ENCODE results near the gene DCBLD2.
"Not testable (repeated sequence)": the region's sequence is repeated elsewhere in the genome, so short reads cannot be mapped to it uniquely, and the experiment has no call there.

Gene DCBLD2

DNA sequence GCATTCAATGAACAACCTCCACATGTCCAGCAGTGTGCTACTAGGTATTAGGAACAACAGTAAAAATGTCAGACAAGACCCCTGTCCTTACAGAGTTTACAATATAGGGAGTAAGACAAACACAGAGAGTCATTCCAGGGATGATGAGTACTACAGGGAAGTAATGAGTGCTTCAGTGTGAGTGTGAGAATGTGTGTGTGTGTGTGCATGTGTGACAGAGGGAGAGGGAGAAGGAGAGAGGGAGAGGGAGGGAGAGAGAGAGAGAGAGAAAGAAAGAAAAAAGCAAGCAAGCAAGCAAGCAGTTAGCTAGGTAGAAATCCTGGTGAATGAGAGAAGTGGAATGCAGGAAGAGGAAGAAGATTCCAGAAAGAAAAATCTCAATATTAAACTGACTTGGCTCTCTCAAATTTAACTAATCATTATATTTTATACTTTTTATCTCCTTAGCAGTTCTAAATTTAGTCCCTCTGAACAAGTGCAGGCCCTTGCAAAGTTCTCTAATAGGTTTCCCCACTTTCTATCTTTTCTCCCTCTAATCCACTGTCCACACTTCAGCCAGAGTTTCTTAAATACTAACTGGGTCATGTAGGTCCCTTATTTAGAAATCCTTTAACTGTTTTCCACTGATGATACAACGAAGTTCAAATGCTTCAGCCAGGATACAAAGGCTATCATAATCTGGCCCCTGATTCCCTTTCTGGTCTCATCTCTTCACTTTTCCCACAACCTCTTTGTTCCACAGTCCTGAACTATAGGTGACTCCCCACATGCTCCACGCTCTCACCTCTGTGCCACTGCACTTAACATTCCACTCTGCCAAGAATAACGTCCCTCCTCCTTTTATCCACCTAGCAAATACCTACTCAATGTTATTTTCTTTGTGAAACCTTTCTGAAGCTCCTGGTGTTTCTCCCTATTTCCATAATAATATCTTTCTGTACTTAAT is 10.3 kb downstream of the DCBLD2 start:
- no peak for FAIRE-seq

DNA sequence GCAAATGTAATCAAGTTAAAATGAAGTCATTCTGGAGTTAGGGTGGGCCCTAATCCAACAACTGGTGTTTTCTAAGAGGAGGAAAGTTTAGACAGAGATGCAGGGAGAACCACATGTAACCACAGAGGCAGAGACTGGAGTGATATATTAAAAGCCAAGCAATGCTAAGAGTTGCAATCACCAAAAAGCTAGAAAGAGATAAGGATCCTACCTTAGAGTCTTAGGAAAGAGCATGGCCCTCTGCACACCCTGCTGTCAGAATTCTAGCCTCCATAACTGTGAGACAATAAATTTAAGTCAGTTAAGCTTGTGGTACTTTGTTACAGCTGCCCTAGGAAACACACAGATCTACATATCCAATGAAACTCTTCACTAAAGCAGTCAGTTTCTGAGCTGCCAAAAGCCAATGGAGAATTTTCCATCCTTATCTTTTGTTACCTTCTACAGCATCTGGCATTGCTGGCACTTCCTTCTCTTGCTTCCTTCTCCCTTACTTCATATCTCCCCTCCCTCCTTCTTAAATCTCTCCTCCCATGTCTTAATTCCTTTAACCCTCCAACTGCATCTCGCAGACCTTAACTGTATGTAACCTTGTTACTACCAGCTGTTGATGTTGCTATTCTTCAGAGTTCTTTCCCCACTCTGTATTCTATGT is 11.2 kb downstream of the DCBLD2 start:
- FAIRE-seq = no peak

DNA sequence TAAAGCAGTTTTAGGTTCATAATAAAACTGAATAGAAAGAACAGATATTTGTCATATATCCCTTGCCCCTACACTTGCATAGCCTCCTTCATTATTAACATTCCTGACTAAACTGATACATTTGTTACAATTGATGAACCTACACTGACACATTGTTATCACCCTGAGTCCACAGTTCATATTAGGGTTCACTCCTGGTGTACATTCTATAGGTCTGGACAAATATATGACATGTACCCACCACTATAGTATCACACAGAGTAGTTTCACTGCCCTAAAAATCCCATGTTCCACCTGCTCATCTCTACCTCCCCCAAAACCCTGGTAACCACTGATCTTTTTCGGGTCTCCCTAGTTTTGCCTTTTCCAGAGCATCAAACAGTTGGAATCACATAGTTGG is 13.8 kb downstream of the DCBLD2 start:
- no peak for FAIRE-seq

DNA sequence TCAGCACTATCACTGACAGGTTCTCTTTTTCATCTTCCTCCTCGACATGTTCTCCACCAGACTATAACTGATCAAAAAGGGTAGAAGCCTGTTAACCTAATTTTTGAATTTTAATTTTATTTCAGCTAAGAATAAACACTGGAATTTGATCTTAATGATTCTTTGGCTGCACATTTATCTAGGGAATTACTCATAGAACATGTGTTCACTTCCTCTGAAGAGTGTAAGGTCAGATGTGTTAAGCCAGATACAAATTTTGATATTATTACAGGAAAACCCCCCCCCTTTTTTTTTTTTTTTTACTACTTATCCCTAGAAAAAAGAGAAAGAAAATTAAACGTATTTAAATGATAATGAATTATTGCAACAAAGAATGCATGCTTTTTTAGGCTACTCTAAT is 15.0 kb downstream of the DCBLD2 start:
- no peak for FAIRE-seq

DNA sequence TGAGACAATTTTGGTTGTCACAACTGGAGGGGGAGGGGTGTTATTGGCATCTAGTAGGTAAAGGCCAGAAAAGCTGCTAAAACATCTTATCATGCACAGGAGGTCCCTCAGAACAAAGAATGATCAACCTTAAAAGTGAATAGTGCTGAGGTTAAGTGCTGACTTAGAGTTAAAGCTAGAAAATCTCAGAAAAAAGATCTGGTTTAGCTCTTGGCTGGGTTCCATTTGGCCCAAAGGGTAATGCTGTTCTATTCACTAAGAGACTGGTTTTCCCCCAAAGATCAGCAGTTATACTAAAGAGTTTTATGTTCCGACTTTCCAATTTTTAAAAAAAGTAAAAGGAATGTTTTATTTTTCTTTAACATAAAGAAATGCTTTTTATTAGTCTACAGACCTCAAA is 15.6 kb downstream of the DCBLD2 start:
- no peak for FAIRE-seq

DNA sequence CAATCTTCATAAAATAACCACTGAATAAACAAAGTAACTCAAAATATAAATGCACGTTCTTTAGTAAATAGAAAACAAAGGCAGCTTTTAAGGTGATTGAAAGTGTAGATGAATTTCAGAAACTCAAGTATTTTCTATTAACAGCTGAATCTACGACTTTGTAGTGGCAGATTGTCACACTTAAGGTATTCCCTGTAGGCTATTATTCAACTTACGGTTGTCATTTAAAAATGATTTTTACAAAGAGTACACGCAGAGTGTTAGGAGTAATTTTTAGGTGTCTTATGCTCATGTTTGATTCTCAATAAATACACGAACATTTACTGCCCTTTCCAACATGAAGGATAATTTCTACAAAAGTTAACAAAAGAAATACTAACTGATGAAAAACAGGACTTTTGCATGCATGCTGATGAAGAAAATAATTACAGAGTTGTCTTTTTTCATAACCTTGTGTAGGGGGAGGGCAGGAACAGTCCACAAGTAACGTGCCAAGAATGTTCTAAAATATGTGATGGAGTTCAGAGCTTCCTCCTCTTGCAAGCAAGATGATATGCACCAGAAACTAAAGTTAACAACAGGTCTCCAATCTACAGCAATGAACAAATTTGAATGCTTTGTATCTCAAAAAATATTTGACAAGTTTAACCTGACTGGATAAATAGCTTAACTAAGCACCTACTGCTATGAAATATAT is 16.7 kb downstream of the DCBLD2 start:
- FAIRE-seq = no peak

DNA sequence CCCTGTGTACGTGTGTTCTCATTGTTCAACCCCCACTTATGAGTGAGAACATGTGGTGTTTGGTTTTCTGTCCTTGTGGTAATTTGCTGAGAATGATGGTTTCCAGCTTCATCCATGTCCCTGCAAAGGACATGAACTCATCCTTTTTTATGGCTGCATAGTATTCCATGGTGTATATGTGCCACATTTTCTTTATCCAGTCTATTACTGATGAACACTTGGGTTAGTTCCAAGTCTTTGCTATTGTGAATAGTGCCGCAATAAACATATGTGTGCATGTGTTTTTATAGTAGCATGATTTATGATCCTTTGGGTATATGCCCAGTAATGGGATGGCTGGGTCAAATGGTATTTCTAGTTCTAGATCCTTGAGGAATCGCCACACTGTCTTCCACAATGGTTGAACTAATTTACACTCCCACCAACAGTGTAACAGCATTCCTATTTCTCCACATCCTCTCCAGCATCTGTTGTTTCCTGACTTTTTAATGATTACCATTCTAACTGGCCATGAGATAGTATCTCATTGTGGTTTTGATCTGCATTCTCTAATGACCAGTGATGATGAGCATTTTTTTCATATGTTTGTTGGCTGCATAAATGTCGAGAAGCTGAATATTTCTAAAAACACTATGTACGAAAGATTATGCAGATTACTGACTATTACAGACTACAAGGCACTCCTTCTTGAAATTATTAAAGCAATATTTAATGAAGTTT is 18.7 kb downstream of the DCBLD2 start:
- not testable (repeated sequence) for FAIRE-seq

DNA sequence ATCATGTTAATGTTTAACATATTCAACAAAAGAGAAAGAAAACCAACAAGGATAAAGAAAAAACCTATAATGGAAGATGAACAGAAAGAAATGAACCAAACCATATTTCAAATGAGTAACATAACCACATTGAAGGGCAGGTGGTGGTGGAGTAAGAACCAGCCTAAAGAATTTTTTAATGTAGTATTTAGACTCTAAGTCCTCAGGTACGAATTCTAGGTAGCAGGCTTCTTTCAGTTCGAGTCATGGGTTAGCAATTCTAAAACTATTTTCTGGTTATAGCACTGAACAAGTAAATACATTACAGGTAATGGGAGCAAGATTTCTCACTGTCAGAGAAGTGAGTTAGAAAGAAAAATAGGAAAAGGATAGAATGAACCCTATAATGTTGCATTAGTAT is 24.4 kb downstream of the DCBLD2 start:
- no peak for FAIRE-seq

DNA sequence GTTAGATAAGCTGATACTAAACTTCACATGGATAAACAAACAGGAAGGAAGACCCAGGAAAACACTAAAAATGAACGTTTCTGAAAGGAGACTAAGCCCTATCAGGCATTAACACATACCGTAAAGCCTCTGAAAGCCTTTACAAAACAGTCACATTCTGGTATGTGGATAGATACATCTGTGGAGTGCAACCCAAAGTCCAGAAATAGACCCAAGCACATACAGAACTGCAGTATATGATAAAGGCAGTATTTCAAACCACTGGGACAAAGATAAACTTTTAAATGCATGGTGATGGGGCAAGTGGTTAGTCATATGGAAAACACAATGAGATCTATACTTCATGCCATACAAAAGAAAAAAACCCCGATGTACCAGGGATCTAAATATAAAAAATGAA is 26.0 kb downstream of the DCBLD2 start:
- FAIRE-seq = no peak

DNA sequence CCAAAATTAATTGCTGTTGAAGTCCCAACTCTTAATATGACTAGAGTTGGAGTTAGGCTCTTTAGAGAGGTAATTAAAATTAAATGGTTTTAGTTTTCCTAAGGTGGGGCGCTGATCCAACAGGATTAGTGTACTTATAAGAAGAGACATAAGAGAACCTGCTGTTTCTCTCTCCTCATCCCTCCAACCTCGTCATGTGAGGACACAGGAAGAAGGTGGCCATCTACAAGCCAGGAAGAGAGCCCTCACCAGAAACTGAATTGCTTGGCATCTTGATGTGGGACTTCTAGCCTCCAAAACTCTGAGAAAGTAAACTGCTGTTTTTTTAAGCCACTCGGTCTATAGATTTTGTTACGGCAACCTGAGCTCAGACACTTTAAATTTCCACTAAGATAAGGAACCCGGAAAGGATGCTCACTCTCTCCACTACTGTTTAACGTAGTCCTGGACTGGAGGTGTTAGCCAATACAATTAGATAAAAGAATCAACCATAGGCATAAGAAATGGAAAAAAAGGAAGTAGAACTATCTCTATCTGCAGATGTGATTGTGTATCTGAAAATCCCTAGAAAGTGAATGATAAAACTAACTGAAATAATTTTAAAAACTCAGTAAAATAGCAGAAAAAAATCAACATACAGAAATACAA is 26.8 kb downstream of the DCBLD2 start:
- no peak for FAIRE-seq

DNA sequence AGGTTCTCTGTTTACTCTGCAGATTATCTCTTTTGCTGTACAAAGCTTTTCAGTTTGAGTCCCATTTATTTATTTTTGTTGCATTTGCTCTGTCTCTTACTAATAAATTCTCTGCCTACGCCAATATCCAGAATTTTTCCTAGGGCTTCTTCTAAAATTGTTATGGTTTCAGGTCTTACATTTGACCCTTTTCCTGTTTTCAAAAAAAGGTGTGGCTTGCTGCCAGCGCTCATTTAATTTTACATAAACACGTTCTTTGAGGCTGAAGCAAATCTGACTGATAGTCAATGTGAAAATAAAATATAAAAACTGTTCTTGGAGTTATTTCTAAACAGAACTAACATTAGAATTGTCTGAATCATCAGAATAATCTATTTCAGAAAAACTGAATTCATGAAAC is 32.1 kb downstream of the DCBLD2 start:
- no peak for FAIRE-seq

DNA sequence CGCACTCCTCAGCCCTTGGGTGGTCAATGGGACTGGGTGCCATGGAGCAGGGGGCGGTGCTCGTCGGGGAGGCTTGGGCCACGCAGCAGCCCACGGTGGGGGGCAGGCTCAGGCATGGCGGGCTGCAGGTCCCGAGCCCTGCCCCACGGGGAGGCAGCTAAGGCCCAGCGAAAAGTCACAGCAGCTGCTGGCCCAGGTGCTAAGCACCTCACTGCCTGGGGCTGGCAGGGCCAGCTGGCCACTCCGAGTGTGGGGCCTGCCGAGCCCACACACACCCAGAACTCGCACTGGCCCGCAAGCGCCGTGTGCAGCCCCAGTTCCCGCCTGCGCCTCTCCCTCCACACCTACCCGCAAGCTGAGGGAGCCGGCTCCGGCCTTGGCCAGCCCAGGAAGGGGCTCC is 43.5 kb downstream of the DCBLD2 start:
- not testable (repeated sequence) for FAIRE-seq

DNA sequence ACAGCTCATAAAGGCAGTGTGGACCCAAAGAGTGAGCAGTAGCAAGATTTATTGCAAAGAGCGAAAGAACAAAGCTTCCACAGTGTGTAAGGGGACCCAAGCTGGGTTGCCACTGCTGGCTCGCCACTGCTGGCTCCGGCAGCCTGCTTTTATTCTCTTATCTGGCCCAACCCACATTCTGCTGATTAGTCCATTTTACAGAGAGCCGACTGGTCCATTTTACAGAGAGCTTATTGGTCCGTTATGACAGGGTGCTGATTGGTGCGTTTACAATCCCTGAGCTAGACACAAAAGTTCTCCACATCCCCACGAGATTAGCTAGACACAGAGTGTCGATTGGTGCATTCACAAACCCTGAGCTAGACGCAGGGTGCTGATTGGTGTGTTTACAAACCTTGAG is 44.2 kb downstream of the DCBLD2 start:
- FAIRE-seq = not testable (repeated sequence)

DNA sequence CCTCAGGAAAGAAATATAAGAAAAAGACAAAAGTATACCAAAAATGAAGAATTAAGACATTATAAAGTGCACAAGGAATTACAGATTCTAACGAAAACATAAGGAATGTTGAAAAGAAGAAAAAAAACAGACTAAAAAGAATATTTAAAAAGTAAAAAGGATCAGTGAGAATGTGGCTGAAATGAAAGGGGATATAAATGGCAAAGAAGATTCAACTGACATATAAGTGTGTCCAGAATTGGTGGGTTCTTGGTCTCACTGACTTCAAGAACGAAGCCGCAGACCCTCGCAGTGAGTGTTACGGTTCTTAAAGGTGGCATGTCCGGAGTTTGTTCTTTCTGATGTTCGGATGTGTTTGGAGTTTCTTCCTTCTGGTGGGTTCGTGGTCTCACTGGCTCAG is 44.8 kb downstream of the DCBLD2 start:
- no peak for FAIRE-seq

DNA sequence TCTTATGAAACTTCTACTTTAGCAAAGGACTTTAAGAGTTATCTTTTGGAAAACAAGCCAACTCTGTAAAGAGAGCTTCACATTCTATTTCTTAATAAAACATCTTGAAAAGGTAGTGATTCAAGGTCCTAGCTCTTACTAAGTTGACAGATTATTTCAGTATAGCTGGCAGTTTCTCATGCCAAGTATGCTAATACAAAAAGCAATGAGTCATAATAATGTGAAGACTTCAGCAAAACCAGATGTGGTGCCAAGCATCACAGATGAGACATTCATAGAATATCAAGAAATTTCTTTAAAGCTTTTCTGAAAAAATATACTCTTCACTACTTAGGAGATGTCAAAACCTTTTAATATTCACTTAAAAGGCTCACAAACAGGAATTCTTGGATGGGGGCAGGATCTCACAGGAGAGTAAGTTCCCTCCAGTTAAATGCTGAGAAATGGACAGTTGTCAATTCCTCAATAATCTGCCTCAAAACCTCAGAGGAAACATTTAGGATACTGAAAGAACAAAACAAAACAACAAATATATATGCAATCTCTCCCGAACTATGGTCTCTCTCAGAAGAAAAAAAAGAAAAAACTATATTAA is 45.6 kb downstream of the DCBLD2 start:
- FAIRE-seq = no peak

DNA sequence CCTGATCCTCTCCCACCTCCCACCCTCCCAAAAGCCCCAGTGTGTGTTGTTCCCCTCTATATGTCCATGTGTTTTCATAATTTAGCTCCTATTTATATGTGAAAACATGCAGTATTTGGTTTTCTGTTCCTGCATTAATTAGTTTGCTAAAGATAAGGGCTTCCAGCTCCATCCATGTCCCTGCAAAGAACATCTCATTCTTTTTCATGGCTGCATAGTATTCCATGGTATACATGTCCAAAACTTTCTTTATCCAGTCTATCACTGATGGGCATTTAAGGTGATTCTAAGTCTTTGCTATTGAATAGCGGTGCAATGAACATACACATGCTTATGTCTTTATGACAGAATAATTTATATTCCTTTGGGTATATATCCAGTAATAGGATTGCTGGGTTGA is 53.4 kb downstream of the DCBLD2 start:
- FAIRE-seq = no peak

DNA sequence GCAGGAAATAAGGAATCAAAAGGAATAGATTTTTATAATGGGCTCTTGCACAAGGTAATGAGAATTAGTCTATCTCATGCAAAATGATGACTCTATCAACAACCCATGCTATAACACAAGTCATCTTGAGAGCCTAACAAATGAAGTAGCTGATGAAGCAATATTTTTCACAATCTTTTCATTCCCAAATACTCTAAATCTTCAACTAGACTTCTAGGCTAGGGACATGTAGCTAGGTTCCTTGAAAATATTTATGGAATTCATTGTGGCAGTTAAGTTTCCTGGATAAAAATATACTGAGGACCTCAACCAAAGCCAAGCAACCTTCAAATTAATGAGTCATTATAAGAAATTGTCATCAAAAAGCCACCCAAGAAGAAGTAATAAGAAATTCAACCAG is 55.4 kb downstream of the DCBLD2 start:
- no peak for FAIRE-seq

DNA sequence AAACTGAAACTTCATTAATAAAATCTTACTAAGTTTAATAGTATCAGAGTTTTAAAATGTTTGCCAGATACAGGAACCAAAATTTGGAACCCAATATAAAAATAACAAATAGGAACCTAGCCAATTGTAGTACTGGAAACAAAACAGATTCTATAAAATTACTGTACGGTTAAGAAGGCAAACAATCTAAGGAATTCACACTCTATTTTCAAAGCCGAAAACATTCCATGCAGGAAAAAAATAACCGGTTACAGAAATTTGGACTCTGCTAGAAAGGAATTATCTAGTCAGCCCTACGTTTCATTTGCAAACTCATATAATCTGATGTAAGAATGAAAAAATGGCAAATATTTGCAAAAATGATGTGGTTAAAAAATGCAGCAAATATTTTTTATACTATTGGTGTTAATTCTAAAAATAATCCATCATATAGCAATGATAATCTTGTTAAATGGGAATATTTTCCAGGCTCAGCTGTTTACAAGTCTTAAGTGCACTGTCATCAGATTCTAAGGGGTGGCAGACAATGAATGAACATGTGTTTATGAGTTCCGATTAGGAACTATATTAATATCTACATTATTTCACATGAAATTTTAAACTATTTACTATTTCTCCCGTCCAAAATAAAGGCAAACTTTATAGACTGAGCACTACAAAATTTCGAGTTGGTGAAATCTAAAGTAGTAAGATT is 58.1 kb downstream of the DCBLD2 start:
- FAIRE-seq = no peak

DNA sequence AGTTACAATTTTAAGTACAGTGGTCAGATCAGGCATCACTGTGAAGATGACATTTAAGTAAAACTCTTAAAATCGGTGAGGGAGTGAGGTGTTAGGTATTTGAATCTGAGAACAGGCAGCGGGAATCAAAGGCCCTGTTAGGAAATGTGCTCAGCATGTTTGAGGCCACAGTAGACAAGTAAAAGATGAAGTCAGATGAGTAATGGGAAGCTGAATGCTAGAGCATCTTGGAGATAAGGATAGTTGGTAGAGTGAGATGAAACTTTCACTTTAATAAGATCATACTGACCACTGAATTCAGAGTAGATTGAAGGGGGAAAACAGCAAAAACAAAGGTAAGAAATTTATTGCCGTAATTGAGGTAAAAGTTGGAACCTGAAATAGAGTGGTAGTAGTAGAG is 61.6 kb downstream of the DCBLD2 start:
- no peak for FAIRE-seq

DNA sequence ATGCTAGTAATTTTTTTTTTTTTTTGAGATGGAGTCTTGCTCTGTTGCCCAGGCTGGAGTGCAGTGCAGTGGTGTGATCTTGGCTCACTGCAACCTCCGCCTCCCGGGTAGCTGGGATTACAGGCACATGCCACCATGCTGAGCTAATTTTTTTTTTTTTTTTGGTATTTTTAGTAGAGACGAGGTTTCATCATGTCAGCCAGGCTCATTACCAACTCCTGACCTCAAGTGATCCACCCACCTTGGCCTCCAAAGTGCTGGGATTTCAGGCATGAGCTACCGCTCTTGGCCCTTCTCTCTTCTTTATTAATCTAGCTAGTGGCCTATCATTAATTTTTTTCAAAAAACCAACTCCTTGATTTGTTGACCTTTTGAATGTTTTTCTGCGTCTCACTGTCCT is 70.4 kb downstream of the DCBLD2 start:
- FAIRE-seq = not testable (repeated sequence)

DNA sequence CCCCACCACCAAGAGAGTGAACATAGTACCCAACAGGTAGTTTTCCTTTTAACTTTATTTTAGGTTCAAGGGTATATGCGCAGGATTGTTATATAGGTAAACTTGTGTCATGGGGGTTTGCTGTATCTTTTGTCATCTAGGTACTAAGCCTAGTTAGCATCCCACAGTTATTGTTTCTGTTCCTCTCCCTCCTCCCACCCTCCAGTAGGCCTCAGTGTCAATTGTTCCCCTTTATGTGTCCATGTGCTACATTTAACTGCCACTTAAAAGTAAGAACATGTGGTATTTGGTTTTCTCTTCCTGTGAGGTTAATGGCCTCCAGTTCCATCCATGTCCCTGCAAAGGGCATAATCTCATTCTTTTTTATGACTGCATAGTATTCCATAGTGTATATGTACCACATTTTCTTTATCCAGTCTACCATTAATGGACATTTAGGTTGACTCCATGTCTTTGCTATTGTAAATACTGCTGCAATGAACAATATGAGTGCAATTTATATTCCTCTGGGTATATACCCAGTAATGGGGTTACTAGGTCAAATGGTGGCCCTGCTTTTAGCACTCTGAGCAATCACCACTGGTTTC is 72.2 kb downstream of the DCBLD2 start:
- no peak for FAIRE-seq

Measured in TTC549 (cell line).